ENCODE data around the gene CRYBG3. TPM values are rescaled to one million over a fixed set of nuclear protein-coding genes. Genes with fewer than 3 reads are reported as not detected.

Gene CRYBG3
- total and polyA plus RNA-seq, 5 donors: 9.5 to 23.4 (median 22.7) TPM

DNA sequence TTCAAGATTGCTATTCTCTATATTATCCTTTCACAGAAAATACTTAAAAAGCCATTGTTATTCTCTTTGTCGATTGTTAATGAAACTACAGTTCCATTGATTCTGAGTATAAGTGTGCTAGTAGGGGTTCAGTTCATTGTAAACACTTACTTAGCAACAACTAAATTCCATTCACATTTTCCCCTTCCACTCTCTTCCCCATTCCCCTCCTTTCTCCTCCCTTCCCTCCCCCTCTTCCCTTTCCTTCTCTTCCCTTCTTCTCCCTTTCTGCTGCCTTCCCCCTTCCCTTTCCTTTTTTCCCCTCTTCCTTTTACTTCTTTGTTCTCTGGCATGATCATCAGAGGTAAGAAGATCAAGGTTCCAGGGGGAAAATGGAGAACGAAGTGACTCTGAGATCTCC, 171.7 kb downstream of the CRYBG3 start:
- intact Hi-C loops (cut with DNase I): no loop called here
- Histone ChIP-seq H3K4me3 (ENCODE audit: low read length) (no peak overlapping the region), H3K4me1 (ENCODE audit: control insufficient read depth, insufficient read depth, low read length) (no peaks in the 10 kb centered on the region), H3K9me3 (ENCODE audit: control insufficient read depth, low read length) (no peaks in the 10 kb centered on the region), H3K27ac (ENCODE audit: low read length) (no peak overlapping the region), H3K27me3 (ENCODE audit: control insufficient read depth, insufficient read depth) (no peaks in the 10 kb centered on the region)
- DNase-seq: no peak
- 77% methylated on average over 2 of the region's 2 CpGs for WGBS
- no peak for ATAC-seq

DNA sequence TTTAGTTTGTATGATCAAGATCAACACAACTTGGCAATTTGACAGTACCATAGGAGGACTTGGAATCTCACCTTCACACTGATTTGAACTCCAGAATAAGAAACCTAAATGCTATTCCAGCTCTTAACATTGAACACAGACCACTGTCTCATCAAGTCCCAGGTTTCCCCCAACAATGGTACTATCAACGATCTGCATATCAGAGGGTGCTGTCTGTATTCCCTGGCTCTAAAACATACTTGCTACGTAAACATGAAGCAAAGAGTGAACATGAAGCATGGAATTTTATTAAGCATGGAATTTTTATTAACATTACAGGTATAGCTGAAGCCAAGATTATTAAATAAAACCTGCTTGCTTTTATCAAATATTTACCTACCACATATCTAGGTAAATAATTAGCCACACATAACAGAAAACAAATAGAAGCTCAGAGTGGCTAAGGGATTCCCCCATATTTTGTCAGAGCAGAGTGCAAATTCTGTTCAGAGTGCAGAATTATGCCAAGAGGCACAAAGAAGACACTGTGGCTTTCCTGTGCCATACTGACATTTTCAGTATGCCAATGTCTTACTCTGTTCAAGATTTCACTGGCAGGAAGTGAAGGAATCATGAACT, 172.6 kb downstream of the CRYBG3 start:
- Histone ChIP-seq H3K9me3 (ENCODE audit: control insufficient read depth, low read length) (no peaks in the 10 kb centered on the region), H3K27me3 (ENCODE audit: control insufficient read depth, insufficient read depth) (no peaks in the 10 kb centered on the region), H3K4me3 (ENCODE audit: low read length) (no peak overlapping the region), H3K27ac (ENCODE audit: low read length) (no peak overlapping the region), H3K4me1 (ENCODE audit: control insufficient read depth, insufficient read depth, low read length) (no peaks in the 10 kb centered on the region)
- 89% methylated on average over 2 of the region's 2 CpGs for WGBS
- intact Hi-C loops (cut with DNase I): no loop called here
- ATAC-seq (no peak), DNase-seq (no peak)

Other genes with a start within 250 kb of the CRYBG3 start
- gene ARL6, start 57.3 kb upstream of the CRYBG3 start, total RNA-seq: 1 to 10 TPM; 4.4 to 5.7 (median 5.3) TPM
- gene ARL6, start 57.3 kb upstream of the CRYBG3 start, polyA plus RNA-seq: 1.8 TPM
- gene RIOX2, start 150.4 kb downstream of the CRYBG3 start, total RNA-seq: 10 to 100 TPM; 10.3 to 15.3 (median 13.0) TPM
- gene RIOX2, start 150.4 kb downstream of the CRYBG3 start, polyA plus RNA-seq: 9.3 TPM
- not detected for gene GABRR3, start 213.3 kb downstream of the CRYBG3 start, total RNA-seq
- gene GABRR3, start 213.3 kb downstream of the CRYBG3 start, polyA plus RNA-seq: not detected